ENCODE measurements around the gene PCDHGC4.

PCDHGC4 gene

DNA sequence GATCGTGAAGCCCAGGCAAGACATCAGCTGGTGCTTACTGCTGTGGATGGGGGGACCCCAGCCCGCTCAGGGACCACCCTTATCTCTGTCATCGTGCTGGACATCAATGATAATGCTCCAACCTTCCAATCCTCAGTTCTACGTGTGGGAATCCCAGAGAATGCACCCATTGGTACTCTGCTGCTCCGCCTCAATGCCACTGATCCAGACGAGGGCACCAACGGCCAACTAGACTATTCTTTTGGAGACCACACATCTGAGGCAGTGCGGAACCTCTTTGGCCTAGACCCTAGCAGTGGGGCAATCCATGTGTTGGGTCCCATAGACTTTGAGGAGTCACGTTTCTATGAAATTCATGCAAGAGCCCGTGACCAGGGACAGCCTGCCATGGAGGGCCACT lies 5.0 kb downstream of the PCDHGC4 start:
- no peak for DNase-seq
- no peaks in the 10 kb centered on the region for H3K9me3 ChIP-seq (ENCODE audit: control insufficient read depth, low read length)
- H3K27me3 ChIP-seq (replicated peaks; ENCODE audit: control insufficient read depth, insufficient read depth, low read length, poor library complexity, severe bottlenecking): peaks cover 43% of the 10 kb centered on the region
- H3K4me3 ChIP-seq (ENCODE audit: insufficient read depth, low read depth, low read length, poor library complexity, severe bottlenecking): no peak overlapping the region
- H3K4me1 ChIP-seq (ENCODE audit: control insufficient read depth, insufficient read depth, low read length, poor library complexity, severe bottlenecking): peaks cover 24% of the 10 kb centered on the region
- no peaks in the 10 kb centered on the region for H3K36me3 ChIP-seq (ENCODE audit: control insufficient read depth, insufficient read depth, low read length)
- H3K27ac ChIP-seq (ENCODE audit: insufficient read depth, low read length, poor library complexity, severe bottlenecking): no peak overlapping the region

DNA sequence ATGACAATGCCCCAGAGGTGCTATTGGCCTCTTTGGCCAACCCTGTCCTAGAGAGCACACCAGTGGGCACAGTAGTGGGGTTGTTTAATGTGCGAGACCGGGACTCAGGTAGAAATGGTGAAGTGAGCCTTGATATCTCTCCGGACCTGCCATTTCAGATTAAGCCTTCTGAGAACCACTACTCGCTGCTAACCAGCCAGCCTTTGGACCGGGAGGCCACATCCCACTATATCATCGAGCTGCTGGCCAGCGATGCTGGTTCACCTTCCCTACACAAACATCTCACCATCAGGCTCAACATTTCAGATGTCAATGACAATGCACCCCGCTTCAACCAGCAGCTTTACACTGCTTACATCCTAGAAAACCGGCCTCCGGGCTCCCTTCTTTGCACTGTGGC lies 5.4 kb downstream of the PCDHGC4 start:
- Histone ChIP-seq H3K27me3 (replicated peaks; ENCODE audit: control insufficient read depth, insufficient read depth, low read length, poor library complexity, severe bottlenecking) (peaks cover 39% of the 10 kb centered on the region), H3K9me3 (ENCODE audit: control insufficient read depth, low read length) (no peaks in the 10 kb centered on the region), H3K36me3 (ENCODE audit: control insufficient read depth, insufficient read depth, low read length) (no peaks in the 10 kb centered on the region), H3K4me3 (ENCODE audit: insufficient read depth, low read depth, low read length, poor library complexity, severe bottlenecking) (no peak overlapping the region), H3K4me1 (ENCODE audit: control insufficient read depth, insufficient read depth, low read length, poor library complexity, severe bottlenecking) (peaks cover 22% of the 10 kb centered on the region), H3K27ac (ENCODE audit: insufficient read depth, low read length, poor library complexity, severe bottlenecking) (no peak overlapping the region)
- DNase-seq: no peak

DNA sequence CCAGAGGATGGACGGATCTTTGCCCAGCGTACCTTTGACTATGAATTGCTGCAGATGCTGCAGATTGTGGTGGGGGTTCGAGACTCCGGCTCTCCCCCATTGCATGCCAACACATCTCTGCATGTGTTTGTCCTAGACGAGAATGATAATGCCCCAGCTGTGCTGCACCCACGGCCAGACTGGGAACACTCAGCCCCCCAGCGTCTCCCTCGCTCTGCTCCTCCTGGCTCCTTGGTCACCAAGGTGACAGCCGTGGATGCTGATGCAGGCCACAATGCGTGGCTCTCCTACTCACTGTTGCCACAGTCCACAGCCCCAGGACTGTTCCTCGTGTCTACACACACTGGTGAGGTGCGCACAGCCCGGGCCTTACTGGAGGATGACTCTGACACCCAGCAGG lies 5.9 kb downstream of the PCDHGC4 start:
- peaks cover 37% of the 10 kb centered on the region for H3K27me3 ChIP-seq (replicated peaks; ENCODE audit: control insufficient read depth, insufficient read depth, low read length, poor library complexity, severe bottlenecking)
- H3K9me3 ChIP-seq (ENCODE audit: control insufficient read depth, low read length): no peaks in the 10 kb centered on the region
- H3K4me1 ChIP-seq (ENCODE audit: control insufficient read depth, insufficient read depth, low read length, poor library complexity, severe bottlenecking): peaks cover 19% of the 10 kb centered on the region
- no peaks in the 10 kb centered on the region for H3K36me3 ChIP-seq (ENCODE audit: control insufficient read depth, insufficient read depth, low read length)
- no peak for DNase-seq
- no peak overlapping the region for H3K27ac ChIP-seq (ENCODE audit: insufficient read depth, low read length, poor library complexity, severe bottlenecking)
- H3K4me3 ChIP-seq (ENCODE audit: insufficient read depth, low read depth, low read length, poor library complexity, severe bottlenecking): no peak overlapping the region

DNA sequence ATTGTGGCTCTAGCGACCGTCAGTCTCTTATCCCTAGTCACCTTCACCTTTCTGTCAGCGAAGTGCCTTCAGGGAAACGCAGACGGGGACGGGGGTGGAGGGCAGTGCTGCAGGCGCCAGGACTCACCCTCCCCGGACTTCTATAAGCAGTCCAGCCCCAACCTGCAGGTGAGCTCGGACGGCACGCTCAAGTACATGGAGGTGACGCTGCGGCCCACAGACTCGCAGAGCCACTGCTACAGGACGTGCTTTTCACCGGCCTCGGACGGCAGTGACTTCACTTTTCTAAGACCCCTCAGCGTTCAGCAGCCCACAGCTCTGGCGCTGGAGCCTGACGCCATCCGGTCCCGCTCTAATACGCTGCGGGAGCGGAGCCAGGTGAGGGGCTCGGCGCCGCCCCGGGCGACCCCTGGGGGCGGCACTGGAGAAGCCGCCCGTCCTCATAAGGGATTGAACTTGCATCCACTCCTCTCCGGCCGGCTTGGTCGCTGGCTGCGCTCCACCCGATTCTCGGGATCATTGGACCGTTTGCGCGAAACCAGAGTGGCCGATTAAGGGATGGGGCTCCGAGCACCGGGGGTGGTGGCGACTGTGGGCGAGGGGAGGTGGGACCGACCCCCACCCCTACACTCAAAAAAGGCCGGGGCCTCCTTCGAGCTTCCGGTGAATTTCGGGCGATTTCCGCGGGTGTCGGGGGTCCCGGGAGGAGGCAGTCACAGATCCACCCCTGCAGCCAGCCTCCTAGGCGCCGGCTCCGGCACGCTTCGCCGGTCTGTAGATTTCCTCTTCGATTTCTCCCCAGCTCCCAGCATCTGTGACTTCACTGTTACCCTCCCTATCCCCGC lies 6.7 kb downstream of the PCDHGC4 start:
- no peak overlapping the region for H3K27ac ChIP-seq (ENCODE audit: insufficient read depth, low read length, poor library complexity, severe bottlenecking)
- H3K4me3 ChIP-seq (ENCODE audit: insufficient read depth, low read depth, low read length, poor library complexity, severe bottlenecking): peak overlapping the region; percentile 20
- DNase-seq: no peak
- H3K4me1 ChIP-seq (ENCODE audit: control insufficient read depth, insufficient read depth, low read length, poor library complexity, severe bottlenecking): peaks cover 19% of the 10 kb centered on the region
- H3K27me3 ChIP-seq (replicated peaks; ENCODE audit: control insufficient read depth, insufficient read depth, low read length, poor library complexity, severe bottlenecking): peaks cover 37% of the 10 kb centered on the region
- H3K9me3 ChIP-seq (ENCODE audit: control insufficient read depth, low read length): no peaks in the 10 kb centered on the region
- no peaks in the 10 kb centered on the region for H3K36me3 ChIP-seq (ENCODE audit: control insufficient read depth, insufficient read depth, low read length)

GRCh38 chr5:141492168-141492885 lies 7.5 kb downstream of the PCDHGC4 start:
- Histone ChIP-seq H3K36me3 (ENCODE audit: control insufficient read depth, insufficient read depth, low read length) (no peaks in the 10 kb centered on the region), H3K27ac (ENCODE audit: insufficient read depth, low read length, poor library complexity, severe bottlenecking) (no peak overlapping the region), H3K27me3 (replicated peaks; ENCODE audit: control insufficient read depth, insufficient read depth, low read length, poor library complexity, severe bottlenecking) (peaks cover 37% of the 10 kb centered on the region), H3K4me1 (ENCODE audit: control insufficient read depth, insufficient read depth, low read length, poor library complexity, severe bottlenecking) (peaks cover 19% of the 10 kb centered on the region), H3K9me3 (ENCODE audit: control insufficient read depth, low read length) (no peaks in the 10 kb centered on the region), H3K4me3 (ENCODE audit: insufficient read depth, low read depth, low read length, poor library complexity, severe bottlenecking) (peak overlapping the region; percentile 20)
- no peak for DNase-seq

- Histone ChIP-seq H3K4me1 (ENCODE audit: control insufficient read depth, insufficient read depth, low read length, poor library complexity, severe bottlenecking) (peaks cover 19% of the 10 kb centered on the region), H3K9me3 (ENCODE audit: control insufficient read depth, low read length) (no peaks in the 10 kb centered on the region), H3K27me3 (replicated peaks; ENCODE audit: control insufficient read depth, insufficient read depth, low read length, poor library complexity, severe bottlenecking) (peaks cover 42% of the 10 kb centered on the region), H3K4me3 (ENCODE audit: insufficient read depth, low read depth, low read length, poor library complexity, severe bottlenecking) (no peak overlapping the region), H3K36me3 (ENCODE audit: control insufficient read depth, insufficient read depth, low read length) (no peaks in the 10 kb centered on the region), H3K27ac (ENCODE audit: insufficient read depth, low read length, poor library complexity, severe bottlenecking) (no peak overlapping the region)
- no peak for DNase-seq
Measured at GRCh38 chr5:141493500-141494422, 8.9 kb downstream of the PCDHGC4 start.

- Histone ChIP-seq H3K4me3 (ENCODE audit: insufficient read depth, low read depth, low read length, poor library complexity, severe bottlenecking) (no peak overlapping the region), H3K27me3 (replicated peaks; ENCODE audit: control insufficient read depth, insufficient read depth, low read length, poor library complexity, severe bottlenecking) (peaks cover 41% of the 10 kb centered on the region), H3K36me3 (ENCODE audit: control insufficient read depth, insufficient read depth, low read length) (no peaks in the 10 kb centered on the region), H3K4me1 (ENCODE audit: control insufficient read depth, insufficient read depth, low read length, poor library complexity, severe bottlenecking) (peaks cover 19% of the 10 kb centered on the region), H3K27ac (ENCODE audit: insufficient read depth, low read length, poor library complexity, severe bottlenecking) (no peak overlapping the region), H3K9me3 (ENCODE audit: control insufficient read depth, low read length) (no peaks in the 10 kb centered on the region)
- no peak for DNase-seq
Measured at GRCh38 chr5:141494761-141495452, 10.1 kb downstream of the PCDHGC4 start.

DNA sequence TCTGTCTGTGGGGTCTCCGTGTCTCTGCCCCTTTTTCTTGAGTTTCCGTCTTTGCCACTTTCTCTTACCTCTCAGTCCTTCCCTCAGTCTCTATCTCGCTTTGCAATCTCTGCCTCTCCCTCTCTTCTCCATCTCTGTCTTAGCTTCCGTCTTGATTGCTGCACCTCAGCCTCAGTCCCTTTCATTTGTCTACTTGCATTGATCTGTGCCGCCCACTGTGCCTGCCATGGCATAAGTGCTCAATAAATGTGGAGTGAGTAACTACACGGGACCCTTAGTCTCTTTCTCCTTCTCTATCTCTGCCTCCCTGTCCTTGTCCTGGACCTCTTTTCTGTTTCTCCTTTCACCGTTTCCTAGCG lies 10.6 kb downstream of the PCDHGC4 start:
- Histone ChIP-seq H3K27me3 (replicated peaks; ENCODE audit: control insufficient read depth, insufficient read depth, low read length, poor library complexity, severe bottlenecking) (peaks cover 36% of the 10 kb centered on the region), H3K9me3 (ENCODE audit: control insufficient read depth, low read length) (no peaks in the 10 kb centered on the region), H3K27ac (ENCODE audit: insufficient read depth, low read length, poor library complexity, severe bottlenecking) (no peak overlapping the region), H3K4me1 (ENCODE audit: control insufficient read depth, insufficient read depth, low read length, poor library complexity, severe bottlenecking) (peaks cover 19% of the 10 kb centered on the region), H3K4me3 (ENCODE audit: insufficient read depth, low read depth, low read length, poor library complexity, severe bottlenecking) (no peak overlapping the region), H3K36me3 (ENCODE audit: control insufficient read depth, insufficient read depth, low read length) (no peaks in the 10 kb centered on the region)
- DNase-seq: no peak

GRCh38 chr5:141496038-141496437 lies 11.2 kb downstream of the PCDHGC4 start:
- Histone ChIP-seq H3K36me3 (ENCODE audit: control insufficient read depth, insufficient read depth, low read length) (no peaks in the 10 kb centered on the region), H3K4me1 (ENCODE audit: control insufficient read depth, insufficient read depth, low read length, poor library complexity, severe bottlenecking) (peaks cover 19% of the 10 kb centered on the region), H3K27me3 (replicated peaks; ENCODE audit: control insufficient read depth, insufficient read depth, low read length, poor library complexity, severe bottlenecking) (peaks cover 35% of the 10 kb centered on the region), H3K27ac (ENCODE audit: insufficient read depth, low read length, poor library complexity, severe bottlenecking) (no peak overlapping the region), H3K9me3 (ENCODE audit: control insufficient read depth, low read length) (no peaks in the 10 kb centered on the region), H3K4me3 (ENCODE audit: insufficient read depth, low read depth, low read length, poor library complexity, severe bottlenecking) (no peak overlapping the region)
- DNase-seq: no peak

Data from effector memory CD4-positive, alpha-beta T cell (primary cell).